PC-3 (cell line): ENCODE data around the gene NHLRC2. TPM values are rescaled to one million over a fixed set of nuclear protein-coding genes. Genes with fewer than 3 reads are reported as not detected.

Experiments
- ATAC-seq: fragments of 200-7000 bp; cut with Tn5 transposase; 2 replicates; pipeline ENCODE4 v1.9.1; 2020; ENCODE audit warnings: mild to moderate bottlenecking, moderate library complexity
- BruUV-seq: library from RNA; stranded (reverse); fragments of 400-500 nt; replicated peaks from 2 replicates; lab custom pipeline; 2021; lab: Mats Ljungman, UMichigan
- CTCF ChIA-PET: fragments of 300-600 bp; sonication (Branson Sonifier 250); formaldehyde crosslinking; loops from one replicate; lab custom pipeline; 2022; ENCODE audit warnings: antibody characterized with exemption; lab: Charles Lee
- POLR2A ChIA-PET: fragments of 300-600 bp; sonication (Branson Sonifier 250); formaldehyde crosslinking; loops from one replicate; lab custom pipeline; 2022; ENCODE audit warnings: antibody characterized with exemption; ENCODE audit not compliant: unreplicated experiment; lab: Charles Lee
- DNase-seq: peaks from one replicate; pipeline ENCODE4 v3.0.0-alpha.2; 2015
- H2AFZ ChIP-seq: fragments of 300-600 bp; sonication (generic); 2 replicates; pipeline ENCODE4 v1.6.0; 2016; ENCODE audit warnings: antibody characterized with exemption, low read length
- H3F3A ChIP-seq: fragments of 300-600 bp; sonication (generic); one replicate; pipeline ENCODE4 v1.6.0; 2017; ENCODE audit warnings: antibody characterized with exemption, low read length, control low read depth, mild to moderate bottlenecking; ENCODE audit not compliant: unreplicated experiment
- H3K27ac ChIP-seq: fragments of 300-600 bp; sonication (generic); 2 replicates; pipeline ENCODE4 v1.5.1; 2016; ENCODE audit warnings: mild to moderate bottlenecking, low read length
- H3K27me3 ChIP-seq: fragments of 300-600 bp; sonication (generic); 2 replicates; pipeline ENCODE4 v1.6.1; 2016; ENCODE audit warnings: low read length, mixed read lengths
- H3K36me3 ChIP-seq: fragments of 300-600 bp; sonication (generic); 2 replicates; pipeline ENCODE4 v1.6.1; 2016; ENCODE audit warnings: low read depth, mixed run types, low read length, mixed read lengths
- H3K4me1 ChIP-seq: fragments of 300-600 bp; sonication (generic); 2 replicates; pipeline ENCODE4 v1.5.1; 2016; ENCODE audit warnings: low read length; ENCODE audit not compliant: insufficient read depth
- H3K4me2 ChIP-seq: fragments of 300-600 bp; sonication (generic); 2 replicates; pipeline ENCODE4 v1.6.0; 2016; ENCODE audit warnings: low read length
- H3K4me3 ChIP-seq: fragments of 300-600 bp; sonication (generic); 2 replicates; pipeline ENCODE4 v1.5.1; 2016; ENCODE audit warnings: mild to moderate bottlenecking, low read length, mixed read lengths
- H3K79me2 ChIP-seq: fragments of 300-600 bp; sonication (generic); 2 replicates; pipeline ENCODE4 v1.6.1; 2017; ENCODE audit warnings: low read length, mixed read lengths
- H3K9ac ChIP-seq: fragments of 300-600 bp; sonication (generic); 2 replicates; pipeline ENCODE4 v1.6.0; 2016; ENCODE audit warnings: mild to moderate bottlenecking, low read length
- H3K9me2 ChIP-seq: fragments of 300-600 bp; sonication (generic); replicated peaks from 2 replicates; pipeline ENCODE4 v1.6.1; 2016; ENCODE audit warnings: mixed run types, low read length, mixed read lengths
- H3K9me3 ChIP-seq: fragments of 300-600 bp; sonication (generic); 2 replicates; pipeline ENCODE4 v1.6.1; 2016; ENCODE audit warnings: low read length, mixed read lengths
- H4K20me1 ChIP-seq: fragments of 300-600 bp; sonication (generic); 2 replicates; pipeline ENCODE4 v1.6.1; 2016; ENCODE audit warnings: low read length, mixed read lengths
- CTCF ChIP-seq: fragments of 300-600 bp; sonication (generic); conservative IDR thresholded peaks from 2 replicates; pipeline ENCODE4 v1.5.1; 2017; ENCODE audit warnings: antibody characterized with exemption, low read depth, mild to moderate bottlenecking, low read length
- EZH2 ChIP-seq: fragments of 300-600 bp; sonication (generic); IDR thresholded peaks from one replicate; pipeline ENCODE4 v1.6.1; 2017; ENCODE audit warnings: antibody characterized with exemption, mild to moderate bottlenecking, low read length; ENCODE audit not compliant: unreplicated experiment
- EZH2phosphoT487 ChIP-seq: fragments of 300-600 bp; sonication (generic); IDR thresholded peaks from 2 replicates; pipeline ENCODE4 v1.6.1; 2018; ENCODE audit warnings: mild to moderate bottlenecking, antibody characterized with exemption, low read length, borderline replicate concordance
- intact Hi-C: fragments of 100-400 bp; cut with micrococcal nuclease; formaldehyde crosslinking; loops from 2 replicates; pipeline ENCODE4 v1.9.0; 2023
- total RNA-seq: library from RNA; depleted of rRNA; stranded (reverse); fragments of >200 nt; gene quantifications from 2 replicates; pipeline ENCODE4 v1.2.3, GENCODE V29; 2014

NHLRC2 gene
- total RNA-seq, 1 experiment from 2014 or later: 17.5 TPM

GRCh38 chr10:113947184-113948041, 93.0 kb downstream of the NHLRC2 start:
- CTCF ChIA-PET: no interaction called here

DNA sequence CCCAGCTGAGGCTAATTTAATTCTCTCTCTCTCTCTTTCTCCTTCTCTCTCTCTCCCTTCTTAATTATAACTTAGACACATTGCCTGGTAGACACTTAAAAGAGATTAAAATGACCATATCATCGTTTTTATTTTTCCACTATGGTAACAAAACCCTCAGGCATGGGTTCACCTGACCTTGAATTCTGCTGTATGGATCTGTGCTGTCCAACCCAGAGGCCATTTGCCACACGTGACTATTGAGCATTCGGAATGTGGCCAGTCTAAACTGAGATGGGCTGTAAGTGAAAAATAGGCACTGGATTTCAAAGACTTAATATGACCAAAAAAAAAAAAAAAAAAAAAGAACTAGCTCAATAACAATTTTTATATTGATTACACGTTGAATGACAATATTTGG, 93.6 kb downstream of the NHLRC2 start:
- Histone ChIP-seq H4K20me1 (no peaks in the 10 kb centered on the region), H3K27me3 (no peaks in the 10 kb centered on the region), H3K9ac (no peak overlapping the region), H3K4me3 (no peak overlapping the region), H3K79me2 (no peaks in the 10 kb centered on the region), H2AFZ (0 out of 2 replicates have a peak overlapping the region, but pooled peaks have one; percentile 42), H3K9me2 (no peaks in the 10 kb centered on the region), H3K4me2 (no peak overlapping the region), H3K27ac (no peak overlapping the region), H3K9me3 (no peaks in the 10 kb centered on the region), H3F3A (no peaks in the 10 kb centered on the region), H3K36me3 (no peaks in the 10 kb centered on the region), H3K4me1 (peaks cover 24% of the 10 kb centered on the region)
- DNase-seq (no peak), ATAC-seq (no peak)
- BruUV-seq: no TSS peak
- intact Hi-C loops: no loop called here
- TF ChIP-seq CTCF (no peak), EZH2phosphoT487 (no peak), EZH2 (no peak)
- CTCF ChIA-PET: no interaction called here
- POLR2A ChIA-PET: no interaction called here

More at GRCh38 chr10:113947184-113948041, 93.0 kb downstream of the NHLRC2 start:
- H3K9me3 ChIP-seq: no peaks in the 10 kb centered on the region
- no peak overlapping the region for H3K4me2 ChIP-seq
- H3K27ac ChIP-seq: no peak overlapping the region
- H3F3A ChIP-seq: no peaks in the 10 kb centered on the region
- TF ChIP-seq EZH2phosphoT487 (no peak), CTCF (no peak), EZH2 (no peak)
- DNase-seq (peak; percentile 17), ATAC-seq (no peak)
- BruUV-seq: no TSS peak
- POLR2A ChIA-PET: no interaction called here
- no peaks in the 10 kb centered on the region for H3K9me2 ChIP-seq
- 0 out of 2 replicates have a peak overlapping the region, but pooled peaks have one; percentile 42 for H2AFZ ChIP-seq
- H3K79me2 ChIP-seq: no peaks in the 10 kb centered on the region
- no peaks in the 10 kb centered on the region for H4K20me1 ChIP-seq
- no peak overlapping the region for H3K9ac ChIP-seq
- peaks cover 24% of the 10 kb centered on the region for H3K4me1 ChIP-seq
- no peaks in the 10 kb centered on the region for H3K27me3 ChIP-seq
- no peak overlapping the region for H3K4me3 ChIP-seq
- no peaks in the 10 kb centered on the region for H3K36me3 ChIP-seq
- intact Hi-C loops: no loop called here

- DNase-seq: no peak
- intact Hi-C loops: no loop called here
- CTCF ChIA-PET: no interaction called here
Observed at GRCh38 chr10:113950268-113950667, 95.8 kb downstream of the NHLRC2 start.

More at GRCh38 chr10:113950268-113950667, 95.8 kb downstream of the NHLRC2 start:
- Histone ChIP-seq H3F3A (no peaks in the 10 kb centered on the region), H3K27me3 (no peaks in the 10 kb centered on the region), H3K4me3 (no peak overlapping the region), H3K4me1 (peaks cover 16% of the 10 kb centered on the region), H3K9me2 (no peaks in the 10 kb centered on the region), H3K9me3 (no peaks in the 10 kb centered on the region), H3K79me2 (no peaks in the 10 kb centered on the region), H4K20me1 (no peaks in the 10 kb centered on the region), H2AFZ (no peak overlapping the region), H3K27ac (no peak overlapping the region), H3K36me3 (no peaks in the 10 kb centered on the region), H3K9ac (no peak overlapping the region), H3K4me2 (no peak overlapping the region)
- BruUV-seq: no TSS peak
- ATAC-seq: no peak
- POLR2A ChIA-PET: no interaction called here
- no peak for TF ChIP-seq EZH2
- TF ChIP-seq CTCF: no peak
- no peak for TF ChIP-seq EZH2phosphoT487
